NCI-H345 treated with DMSO at 0.1 percent for 48 hours (cell line): ENCODE measurements around the gene SCGB1A1.
A peak's percentile ranks its signal among the peaks of the same experiment; 100 is the strongest.

Experiments
- DNase-seq: peaks from one replicate; lab custom pipeline; 2025; ENCODE audit not compliant: unreplicated experiment; lab: John Stamatoyannopoulos, UW

The SCGB1A1 gene

DNA sequence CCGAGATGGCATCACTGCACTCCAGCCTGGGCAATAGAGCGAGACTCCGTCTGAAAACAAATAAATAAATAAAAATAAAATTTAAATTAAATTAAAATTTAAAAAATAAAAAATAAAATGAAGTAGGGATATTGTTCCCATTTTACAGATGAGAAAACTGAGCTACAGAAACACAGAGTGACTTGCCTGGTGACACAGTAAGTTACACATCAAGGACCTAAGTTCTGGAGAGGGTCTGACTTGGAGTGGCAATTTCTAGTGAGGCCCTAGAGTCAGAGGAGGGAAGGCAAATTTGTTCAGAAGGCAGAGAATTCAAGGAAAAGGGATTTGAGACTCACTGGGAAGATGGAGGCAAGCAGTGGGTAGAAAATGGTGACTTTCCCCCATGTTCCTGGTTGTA lies 2.0 kb downstream of the SCGB1A1 start:
- DNase-seq = no peak

DNA sequence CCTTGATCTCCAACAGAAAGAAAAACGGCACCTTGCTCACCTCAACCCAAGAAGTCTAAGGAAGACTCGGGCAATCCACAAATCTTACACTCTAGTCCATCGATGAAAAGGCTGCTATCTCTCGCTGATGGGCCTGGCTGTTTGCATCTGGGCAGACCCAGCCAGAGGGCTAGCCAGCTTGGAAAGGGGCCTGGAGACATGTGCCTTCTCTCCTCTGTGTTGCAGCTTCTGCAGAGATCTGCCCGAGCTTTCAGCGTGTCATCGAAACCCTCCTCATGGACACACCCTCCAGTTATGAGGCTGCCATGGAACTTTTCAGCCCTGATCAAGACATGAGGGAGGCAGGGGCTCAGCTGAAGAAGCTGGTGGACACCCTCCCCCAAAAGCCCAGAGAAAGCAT lies 3.2 kb downstream of the SCGB1A1 start:
- no peak for DNase-seq

DNA sequence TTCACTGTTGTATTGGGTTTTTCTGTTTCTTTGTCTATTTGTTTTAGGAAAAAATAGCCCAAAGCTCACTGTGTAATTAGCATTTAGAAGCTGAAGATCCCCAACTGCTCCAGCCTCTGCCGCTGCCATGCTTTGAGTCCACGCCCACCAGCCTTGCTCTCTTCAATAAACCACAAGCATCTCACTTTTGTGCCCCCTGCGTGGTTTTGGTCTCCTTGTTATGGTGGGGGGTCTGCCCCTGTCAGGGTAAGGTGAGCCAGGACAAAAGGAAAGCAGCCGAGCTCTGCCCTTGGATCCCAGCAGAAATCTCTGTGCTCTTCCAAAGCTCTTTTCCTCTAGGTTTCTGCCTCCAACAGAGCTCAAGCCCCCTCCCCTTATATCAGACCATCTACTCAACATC lies 4.2 kb downstream of the SCGB1A1 start:
- DNase-seq = no peak

DNA sequence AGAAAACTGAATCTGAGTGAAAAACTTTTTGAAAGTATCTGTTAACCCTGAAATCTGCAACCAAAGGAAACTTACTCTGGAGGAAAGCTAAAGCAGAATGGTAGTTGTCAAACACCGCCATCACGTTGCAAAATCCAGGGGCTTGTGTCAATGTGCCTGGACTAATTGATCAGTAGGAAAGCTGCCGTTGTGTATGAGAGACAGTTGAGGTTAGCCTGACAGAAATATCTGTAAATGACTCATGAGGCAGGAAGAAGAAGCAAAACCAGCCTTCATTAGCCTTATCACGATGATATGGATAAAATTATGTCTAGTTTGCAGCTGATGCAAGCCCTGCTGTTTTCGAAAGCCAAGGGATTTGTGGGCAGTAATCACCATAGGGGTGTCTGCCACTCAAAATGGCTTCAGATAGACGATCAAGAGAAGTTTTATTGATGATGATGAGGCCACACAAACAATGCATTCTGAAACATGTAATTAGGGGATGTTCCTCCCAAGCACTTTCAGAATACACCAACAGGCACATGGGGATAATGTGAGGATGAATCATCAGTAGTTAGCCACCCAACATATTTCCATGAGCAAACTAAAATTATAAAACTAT lies 8.9 kb downstream of the SCGB1A1 start:
- no peak for DNase-seq

DNA sequence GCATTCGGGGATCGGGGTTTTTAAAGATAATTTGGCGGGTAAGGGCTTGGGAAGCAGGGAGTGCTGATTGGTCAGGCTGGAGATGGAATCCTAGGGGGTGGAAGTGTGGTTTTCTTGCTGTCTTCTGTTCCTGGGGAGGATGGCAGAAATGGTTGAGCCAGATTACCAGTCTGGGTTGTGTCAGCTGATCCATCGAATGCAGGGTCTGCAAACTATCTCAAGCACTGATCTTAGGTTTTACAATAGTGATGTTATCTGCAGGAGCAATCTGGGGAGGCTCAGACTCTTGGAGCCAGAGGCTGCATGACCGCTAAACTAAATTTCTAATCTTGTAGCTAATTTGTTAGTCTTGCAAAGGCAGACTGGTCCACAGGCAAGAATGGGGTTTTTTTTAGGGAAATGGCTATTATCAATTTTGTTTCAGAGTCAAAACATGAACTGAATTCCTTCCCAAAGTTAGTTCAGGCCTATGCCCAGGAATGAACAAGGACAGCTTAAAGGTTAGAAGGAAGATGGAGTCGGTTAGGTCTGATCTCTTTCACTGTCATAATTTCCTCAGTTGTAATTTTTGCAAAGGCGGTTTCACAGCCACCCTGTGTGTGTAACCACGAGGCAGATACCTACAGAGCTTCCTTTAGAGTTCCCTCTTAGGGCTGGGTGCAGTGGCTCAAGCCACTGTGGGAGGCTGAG lies 10.2 kb downstream of the SCGB1A1 start:
- no peak for DNase-seq

DNA sequence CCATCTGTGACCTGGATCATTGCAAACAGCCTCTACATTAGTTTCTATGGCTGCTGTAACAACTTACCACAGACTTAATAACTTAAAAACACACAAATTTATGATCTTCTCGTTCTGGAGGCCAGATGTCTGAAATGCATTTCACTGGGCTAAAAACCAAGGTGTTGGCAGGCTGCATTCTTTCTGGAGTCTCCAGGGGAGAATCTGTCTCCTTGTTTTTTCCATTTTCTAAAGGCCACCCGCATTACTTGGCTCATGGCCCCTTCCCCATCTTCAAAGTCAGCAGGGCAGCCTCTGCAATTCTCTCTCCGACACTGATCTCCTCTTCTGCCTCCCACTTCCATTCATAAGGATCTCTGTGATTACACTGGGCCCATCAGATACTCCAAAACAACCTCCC lies 11.6 kb downstream of the SCGB1A1 start:
- DNase-seq = no peak

DNA sequence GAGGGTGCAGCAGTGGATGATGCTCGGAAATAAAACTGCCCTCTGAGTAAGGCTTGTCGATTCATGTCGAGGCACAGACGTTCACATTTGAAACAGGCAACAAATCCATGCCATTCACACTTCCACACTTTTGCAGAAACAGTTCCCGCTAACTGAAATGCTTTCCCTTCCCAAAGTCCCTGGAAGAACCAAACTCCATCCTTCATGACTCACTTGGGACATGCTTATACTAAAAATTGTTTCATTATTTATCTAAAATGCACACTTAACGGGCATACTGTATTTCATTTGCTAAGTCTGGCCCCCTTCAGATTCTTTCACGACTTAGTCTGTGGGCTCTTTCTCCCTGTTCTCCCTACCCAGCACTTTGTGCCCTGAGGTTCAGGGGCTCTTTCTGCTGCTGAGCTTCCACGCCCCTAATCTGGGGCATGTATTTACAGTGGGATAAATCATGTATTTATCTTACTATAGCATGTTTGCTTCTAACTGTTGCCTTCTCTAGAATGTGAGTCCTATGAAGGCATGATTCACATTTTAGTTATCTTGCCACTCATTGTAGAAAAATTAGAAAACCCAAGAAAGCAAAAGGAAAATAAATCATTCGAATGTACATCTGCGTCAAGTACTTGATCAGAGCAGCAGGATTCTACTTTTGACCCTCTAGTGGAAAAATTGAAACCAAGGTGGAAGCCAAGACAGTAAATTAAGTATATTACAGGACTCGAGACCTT lies 12.5 kb downstream of the SCGB1A1 start:
- DNase-seq = no peak

DNA sequence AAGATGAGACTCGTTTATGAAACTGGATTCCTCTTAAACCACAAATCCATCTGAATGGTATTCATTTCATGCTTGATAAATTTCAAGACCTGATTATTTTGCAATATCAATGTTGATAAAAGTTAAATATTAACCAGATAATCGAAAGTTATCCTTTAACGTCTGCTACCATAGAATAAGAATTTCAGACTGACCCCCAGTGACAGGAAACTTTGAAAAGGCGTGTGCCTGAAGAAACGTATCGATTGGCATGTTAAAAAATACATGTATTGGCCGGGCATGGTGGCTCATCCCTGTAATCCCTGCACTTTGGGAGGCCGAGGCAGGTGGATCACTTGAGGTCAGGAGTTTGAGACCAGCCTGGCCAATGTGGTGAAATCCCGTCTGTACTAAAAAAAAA lies 13.9 kb downstream of the SCGB1A1 start:
- DNase-seq = no peak

DNA sequence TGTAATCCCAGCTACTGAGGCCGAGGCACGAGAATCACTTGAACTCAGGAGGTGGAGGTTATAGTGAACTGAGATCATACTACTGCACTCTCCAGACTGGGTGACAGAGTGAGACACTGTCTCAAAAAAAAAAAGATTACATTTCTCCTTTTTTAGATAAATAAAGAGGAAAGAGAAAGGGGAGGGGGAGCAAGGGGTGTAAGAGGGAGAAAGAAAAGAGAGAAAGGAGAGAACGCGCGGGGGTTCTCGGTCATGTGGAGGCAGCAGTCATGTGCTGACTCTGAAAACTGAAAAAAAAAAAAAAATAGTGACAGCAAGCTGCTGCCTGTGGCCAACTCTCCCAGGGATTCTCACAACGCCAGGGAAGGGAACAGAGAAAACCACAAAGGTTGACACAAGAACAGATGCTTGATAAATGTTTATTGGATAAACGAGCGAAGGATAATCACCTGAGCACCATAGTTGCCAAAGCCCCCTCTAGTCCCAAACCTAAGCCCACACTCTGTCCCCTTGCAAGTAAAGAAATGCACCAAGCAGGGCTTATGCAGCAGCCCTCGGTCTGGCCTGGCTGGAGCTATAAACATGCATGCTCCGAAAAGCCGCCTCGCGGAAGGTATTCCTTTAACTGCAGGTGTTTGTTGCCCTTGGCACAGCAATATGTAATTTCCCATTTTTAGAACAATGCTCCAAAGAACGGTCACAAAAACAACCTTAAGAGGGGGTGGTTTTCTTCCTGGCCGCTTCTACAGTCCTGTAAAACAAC lies 14.5 kb downstream of the SCGB1A1 start:
- no peak for DNase-seq

DNA sequence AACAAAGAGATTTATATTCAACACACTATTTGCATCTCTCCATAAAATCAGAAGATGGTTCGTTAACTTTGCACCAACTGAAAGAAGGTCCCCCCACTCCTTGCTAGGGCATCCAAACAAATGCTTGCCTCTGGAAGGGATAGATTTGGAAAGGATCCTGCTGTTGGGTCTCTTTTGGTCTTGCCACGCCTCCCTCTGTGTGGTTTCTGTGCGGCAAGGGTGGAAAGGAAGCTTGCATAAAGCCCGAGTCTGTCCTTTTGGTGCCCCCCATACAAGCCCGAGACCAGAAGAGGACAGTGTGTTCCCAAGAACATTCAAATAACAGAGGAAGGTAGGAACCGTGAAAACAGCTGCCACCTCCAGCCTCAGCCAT lies 15.1 kb downstream of the SCGB1A1 start:
- no peak for DNase-seq

DNA sequence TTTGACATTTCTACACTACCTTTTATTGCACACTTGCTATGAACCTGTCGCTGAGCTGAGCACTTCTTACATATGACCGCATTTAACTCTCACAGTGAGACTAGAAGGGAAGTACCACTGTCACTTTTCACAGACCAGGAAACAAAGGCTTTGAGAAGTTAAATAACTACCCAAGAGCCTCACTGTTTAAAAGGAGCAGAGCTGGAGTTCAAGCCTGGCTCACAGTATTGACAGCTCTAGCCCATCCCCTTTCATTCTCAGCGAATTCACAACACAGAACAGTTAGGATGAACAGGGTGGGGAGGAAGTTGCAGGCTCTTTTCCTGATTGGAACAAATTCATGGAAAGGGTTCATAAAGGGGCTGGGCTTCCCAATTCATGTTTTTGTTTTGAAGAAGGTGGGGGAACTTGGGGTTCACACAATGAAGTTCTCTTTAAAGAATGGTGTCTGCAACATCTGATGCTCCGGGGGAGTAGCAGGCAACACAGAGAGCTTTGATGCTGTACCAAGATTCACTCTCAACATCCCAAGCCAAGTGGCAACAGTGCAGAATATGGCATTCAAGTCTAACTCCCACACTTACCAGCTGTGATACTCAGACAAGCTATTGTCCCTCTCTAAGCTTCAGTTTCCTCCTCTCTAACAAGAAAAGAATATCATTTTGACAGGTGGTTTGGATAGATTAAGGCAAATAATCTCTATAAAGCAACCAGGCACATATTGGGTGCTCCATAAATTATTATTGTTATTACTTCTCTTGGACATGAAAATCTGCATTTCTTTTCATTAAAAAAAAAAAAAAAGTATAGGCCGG lies 17.2 kb downstream of the SCGB1A1 start:
- no peak for DNase-seq

DNA sequence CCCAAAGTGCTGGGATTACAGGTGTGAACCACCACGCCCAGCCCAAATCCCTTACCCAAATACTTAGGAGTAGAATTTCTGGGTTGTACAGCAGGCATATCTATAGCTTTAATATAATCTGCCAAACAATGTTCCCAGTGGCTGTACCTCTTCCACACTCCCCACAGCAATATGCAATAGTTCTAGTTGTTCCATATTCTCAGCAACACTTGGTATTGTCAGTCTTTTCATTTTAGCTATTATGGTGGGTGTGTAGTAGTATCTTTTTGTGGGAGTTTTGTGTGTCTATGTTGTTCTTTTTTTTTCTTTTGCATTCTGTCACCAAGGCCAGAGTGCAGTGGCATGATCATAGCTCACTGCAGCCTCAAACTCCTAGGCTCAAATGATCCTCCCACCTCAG lies 18.8 kb downstream of the SCGB1A1 start:
- no peak for DNase-seq

DNA sequence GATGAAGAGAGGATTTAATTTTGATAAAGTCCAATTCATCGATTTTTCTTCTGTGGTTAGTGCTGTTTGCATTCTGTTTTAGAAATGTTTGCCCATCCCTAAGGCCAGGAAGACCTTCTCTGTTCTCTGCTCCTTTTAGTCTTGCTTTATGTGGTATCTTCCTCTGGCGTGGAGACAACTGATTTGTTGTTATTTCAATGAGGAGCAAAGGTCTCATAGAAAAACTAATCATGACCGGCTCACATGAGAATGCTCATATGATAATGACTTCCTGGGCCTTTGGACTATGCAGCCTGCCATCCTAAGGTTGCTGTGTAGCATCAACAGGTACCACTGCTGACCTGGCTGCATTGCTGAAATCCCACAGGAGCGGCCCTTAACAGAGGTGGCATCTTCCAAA lies 19.8 kb downstream of the SCGB1A1 start:
- no peak for DNase-seq

DNA sequence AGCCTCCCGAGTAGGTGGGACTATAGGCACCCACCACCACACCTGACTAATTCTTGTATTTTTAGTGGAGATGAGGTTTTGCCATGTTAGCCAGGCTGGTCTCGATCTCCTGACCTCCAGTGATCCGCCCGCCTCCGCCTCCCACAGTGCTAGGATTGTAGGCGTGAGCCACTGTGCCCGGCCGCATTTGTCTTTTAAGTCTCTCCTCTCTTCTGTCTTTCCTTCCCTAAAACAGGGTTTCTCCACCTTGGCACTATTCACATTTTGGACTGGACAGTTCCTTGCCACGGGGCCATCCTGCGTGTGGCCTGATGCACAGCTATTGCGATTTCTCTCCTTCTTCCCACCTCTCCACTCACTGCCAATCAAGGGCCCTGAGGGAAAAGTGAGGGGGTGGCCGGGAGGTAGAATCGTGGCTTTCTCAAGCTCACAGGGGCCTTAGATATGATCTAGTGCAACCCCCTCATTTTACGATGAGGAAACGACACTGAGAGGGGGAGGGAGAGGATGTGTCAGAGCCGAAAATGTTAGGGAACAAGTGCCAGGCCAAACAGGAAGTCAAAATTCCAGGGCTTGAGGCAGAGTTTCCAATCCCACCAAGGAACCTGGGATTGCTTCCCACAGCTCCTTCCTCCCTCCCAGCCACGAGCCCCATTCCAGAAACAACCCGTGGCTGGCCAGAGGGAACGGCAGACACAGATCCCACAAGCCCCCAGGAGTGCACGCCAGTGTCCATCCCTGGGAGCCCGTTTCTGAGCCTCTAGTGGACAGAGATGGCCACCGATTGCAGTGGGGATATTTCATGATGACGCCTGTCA lies 21.2 kb downstream of the SCGB1A1 start:
- no peak for DNase-seq

DNA sequence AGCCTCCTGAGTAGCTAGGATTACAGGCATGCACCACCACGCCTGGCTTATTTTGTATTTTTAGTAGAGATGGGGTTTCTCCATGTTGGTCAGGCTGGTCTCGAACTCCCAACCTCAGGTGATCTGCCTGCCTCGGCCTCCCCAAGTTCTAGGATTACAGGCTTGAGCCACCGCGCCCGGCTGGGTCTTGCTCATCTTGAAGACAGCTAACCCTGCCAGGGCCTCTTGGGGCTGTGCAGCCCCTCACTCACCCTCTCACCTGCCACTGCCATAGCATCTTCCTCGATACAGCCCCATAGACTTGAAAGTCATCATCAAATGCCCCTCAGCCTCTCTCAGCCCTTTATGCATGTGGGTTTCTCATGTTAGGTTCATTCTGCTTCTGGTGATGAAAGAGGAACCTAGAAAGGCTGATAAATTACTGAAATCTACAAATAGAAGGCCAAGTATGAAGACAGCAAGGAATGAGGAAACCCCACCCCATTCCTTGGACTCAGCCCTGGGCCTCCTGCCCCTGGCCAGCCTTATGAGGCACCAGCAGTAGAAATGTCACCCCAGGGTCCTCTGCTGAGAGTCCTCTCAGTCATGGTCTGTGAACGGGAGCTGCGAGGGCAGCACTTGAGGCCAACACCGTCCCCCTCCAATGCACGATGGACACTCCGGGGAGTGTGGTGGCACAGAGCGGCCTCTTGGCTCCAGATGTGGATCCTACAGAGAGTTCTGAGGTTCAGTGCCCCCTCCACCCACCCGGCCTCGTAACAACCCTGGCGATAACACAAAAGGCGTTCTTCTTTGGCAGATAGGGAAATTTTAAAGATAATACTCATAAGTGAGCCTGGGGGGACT lies 24.8 kb downstream of the SCGB1A1 start:
- no peak for DNase-seq

DNA sequence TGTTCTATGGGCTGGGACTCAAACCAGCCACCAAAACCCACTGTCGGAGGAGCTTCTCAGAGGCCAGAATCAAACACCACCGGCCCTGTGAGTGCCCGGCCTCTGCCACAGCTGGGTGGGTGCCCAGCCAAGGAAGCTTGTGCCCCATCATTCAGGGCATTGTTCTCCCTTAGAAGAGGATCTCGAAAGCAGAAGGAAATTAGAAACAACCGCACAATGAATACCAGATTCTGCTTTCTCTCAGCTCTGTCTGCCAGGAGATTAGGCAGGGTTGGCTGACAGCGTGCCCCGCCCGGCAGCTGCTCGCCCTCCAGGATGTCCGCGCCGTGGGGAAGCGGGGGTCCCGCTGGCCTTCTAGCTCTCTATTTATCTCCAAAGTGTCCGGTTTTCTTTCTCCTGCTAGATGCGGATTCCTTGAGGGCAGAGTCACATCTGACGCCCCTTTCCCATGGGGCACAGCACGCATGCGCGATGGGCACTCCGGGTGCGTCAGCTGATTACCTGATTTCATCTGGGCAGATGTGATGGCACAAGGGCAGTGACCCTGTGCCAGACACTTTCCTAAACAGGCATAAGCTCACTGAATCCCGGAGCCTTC lies 25.5 kb downstream of the SCGB1A1 start:
- peak; percentile 43 for DNase-seq

DNA sequence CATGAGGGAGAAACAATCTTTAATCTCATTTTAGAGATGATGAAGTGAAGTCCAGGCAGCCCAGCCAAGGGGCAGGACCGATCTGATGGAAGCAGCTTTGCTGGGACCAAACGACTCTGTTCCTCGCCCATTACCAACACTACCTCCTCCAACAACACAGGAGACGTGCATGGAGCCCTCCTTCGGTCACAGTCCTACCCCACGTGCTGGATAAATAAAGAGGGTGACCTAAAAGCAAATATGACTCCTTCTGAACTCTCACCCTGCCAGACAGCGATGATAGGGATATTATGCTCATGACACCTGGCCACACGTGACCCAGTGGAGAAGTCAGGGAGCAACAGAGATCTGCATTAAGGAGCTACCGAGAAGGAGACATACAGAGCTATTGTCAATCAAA lies 26.0 kb downstream of the SCGB1A1 start:
- DNase-seq = no peak

DNA sequence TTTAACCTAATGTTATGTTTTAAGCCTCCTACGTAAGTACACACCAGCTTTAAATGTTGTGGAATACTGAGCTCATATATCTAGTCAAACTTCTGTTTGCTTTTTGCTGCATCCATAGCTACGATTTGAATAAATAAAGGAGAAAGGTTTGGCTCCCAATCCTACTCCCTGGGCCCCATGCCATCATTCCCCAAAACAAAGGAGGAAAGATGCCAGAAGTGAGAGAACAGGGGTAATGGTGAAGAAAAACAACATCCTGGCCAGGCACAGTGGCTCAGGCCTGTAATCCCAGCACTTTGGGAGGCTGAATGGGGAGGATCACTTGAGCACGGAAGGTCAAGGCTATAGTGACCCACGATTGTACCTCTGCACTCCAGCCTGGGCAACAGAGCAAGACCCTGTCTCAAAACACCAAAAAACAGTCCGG lies 26.5 kb downstream of the SCGB1A1 start:
- DNase-seq = no peak

DNA sequence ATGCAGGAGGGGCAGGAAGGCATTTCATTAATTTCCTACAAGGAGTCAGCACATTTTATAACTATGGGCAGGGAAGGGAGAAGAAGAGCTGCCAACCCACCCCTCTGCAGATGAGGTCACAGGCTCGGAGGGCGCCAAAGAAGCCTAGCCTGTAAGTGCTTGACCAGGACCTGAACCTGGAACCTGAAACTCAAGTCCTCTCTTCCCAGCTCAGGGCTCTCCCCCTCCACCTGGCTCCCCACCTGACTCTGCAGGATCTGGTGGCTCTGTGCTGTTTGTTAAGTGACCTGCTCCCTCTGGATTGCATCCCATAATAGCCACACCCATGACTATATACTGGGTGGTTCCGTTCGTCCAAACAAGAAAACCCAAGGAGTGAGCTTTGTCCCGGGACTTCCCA lies 27.3 kb downstream of the SCGB1A1 start:
- no peak for DNase-seq
